OCI-LY3 (cell line): ENCODE data around the gene CPNE2.

Source experiments
- EZH2phosphoT487 ChIP-seq: fragments of 200-600 bp; shearing (Covaris generic); IDR thresholded peaks from 2 replicates; pipeline ENCODE4 v1.6.1; 2018; ENCODE audit warnings: antibody characterized with exemption, mixed run types, low read depth
- TF ChIP-seq, protein P1 (sequence below): fragments of 200-600, 300-600 bp; sonication (generic); IDR thresholded peaks from 2 replicates; pipeline ENCODE4 v1.5.1; 2014; ENCODE audit warnings: antibody characterized with exemption, low read length, low read depth

DNA sequence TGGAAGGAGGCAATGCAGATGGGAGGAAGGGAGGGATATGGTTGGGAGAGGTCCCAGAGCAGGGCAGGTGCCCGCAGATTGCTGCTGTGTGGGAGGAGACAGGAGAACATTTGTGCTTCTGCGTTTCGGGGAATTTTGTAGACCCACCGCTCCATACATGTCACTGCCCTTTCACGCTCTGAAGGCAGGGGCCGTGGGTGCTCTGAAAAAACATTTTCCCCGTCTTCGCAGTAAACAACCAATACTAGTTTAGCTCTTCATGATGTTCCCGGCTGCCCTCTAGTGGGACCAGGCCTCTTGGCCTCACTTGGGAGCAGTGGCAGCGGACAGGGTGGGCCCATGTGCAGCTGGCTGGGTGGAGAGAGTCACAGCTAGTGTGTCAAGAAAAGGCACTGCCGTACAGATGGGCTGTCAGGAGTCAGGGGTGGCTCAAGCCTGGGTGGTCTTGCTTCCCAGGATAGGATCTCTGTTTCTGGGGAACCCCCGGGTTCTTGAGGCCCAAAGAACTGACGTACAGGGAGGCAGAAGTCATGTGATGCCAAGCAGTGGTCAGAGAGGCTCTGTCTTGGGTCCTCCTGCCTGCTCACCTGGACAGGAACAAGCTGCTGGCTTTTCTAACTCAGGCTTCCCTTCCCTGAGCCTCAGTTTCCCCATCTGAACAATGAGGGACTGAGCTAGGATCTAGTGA lies 46.5 kb upstream of the CPNE2 start:
- TF ChIP-seq, protein P1, sequence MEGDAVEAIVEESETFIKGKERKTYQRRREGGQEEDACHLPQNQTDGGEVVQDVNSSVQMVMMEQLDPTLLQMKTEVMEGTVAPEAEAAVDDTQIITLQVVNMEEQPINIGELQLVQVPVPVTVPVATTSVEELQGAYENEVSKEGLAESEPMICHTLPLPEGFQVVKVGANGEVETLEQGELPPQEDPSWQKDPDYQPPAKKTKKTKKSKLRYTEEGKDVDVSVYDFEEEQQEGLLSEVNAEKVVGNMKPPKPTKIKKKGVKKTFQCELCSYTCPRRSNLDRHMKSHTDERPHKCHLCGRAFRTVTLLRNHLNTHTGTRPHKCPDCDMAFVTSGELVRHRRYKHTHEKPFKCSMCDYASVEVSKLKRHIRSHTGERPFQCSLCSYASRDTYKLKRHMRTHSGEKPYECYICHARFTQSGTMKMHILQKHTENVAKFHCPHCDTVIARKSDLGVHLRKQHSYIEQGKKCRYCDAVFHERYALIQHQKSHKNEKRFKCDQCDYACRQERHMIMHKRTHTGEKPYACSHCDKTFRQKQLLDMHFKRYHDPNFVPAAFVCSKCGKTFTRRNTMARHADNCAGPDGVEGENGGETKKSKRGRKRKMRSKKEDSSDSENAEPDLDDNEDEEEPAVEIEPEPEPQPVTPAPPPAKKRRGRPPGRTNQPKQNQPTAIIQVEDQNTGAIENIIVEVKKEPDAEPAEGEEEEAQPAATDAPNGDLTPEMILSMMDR, result peak; percentile 91
- no peak for TF ChIP-seq EZH2phosphoT487
